ENCODE measurements around the gene HCK. TPM values are rescaled to one million over a fixed set of nuclear protein-coding genes. Genes with fewer than 3 reads are reported as not detected.

The HCK gene
- total RNA-seq, 4 donors from 2014 or later: 7.0 to 10.2 (median 8.7) TPM

GRCh38 chr20:32007787-32008616 lies 44.0 kb upstream of the HCK start:
- WGBS, 2 donors: 40 to 45% methylated on average over 10 of the region's 10 CpGs

GRCh38 chr20:32009564-32009963 lies 42.5 kb upstream of the HCK start:
- intact Hi-C loops (cut with DNase I; ENCODE audit: low total_unique reads): no loop called here
- DNase-seq (ENCODE audit: low spot score in 2 of 2): no peak
- H3K4me3 ChIP-seq (ENCODE audit: low read depth, poor library complexity, severe bottlenecking): no peak overlapping the region
- 82 to 84% methylated on average over 7 of the region's 7 CpGs for WGBS, 2 donors
- TF ChIP-seq CTCF (IDR thresholded peaks at IDR 0.05): no peak
- TF ChIP-seq POLR2A (IDR thresholded peaks at IDR 0.05): no peak

More at GRCh38 chr20:32007787-32008616, 44.0 kb upstream of the HCK start:
- intact Hi-C loops (cut with DNase I; ENCODE audit: low total_unique reads): no loop called here
- TF ChIP-seq POLR2A (IDR thresholded peaks at IDR 0.05): no peak
- no peak for TF ChIP-seq CTCF (IDR thresholded peaks at IDR 0.05)
- no peak overlapping the region for H3K4me3 ChIP-seq (ENCODE audit: low read depth, poor library complexity, severe bottlenecking)
- no peak for DNase-seq (ENCODE audit: low spot score in 2 of 2)

- DNase-seq (ENCODE audit: low spot score in 2 of 2): no peak
- no peak within 1 kb of the TSS for H3K4me3 ChIP-seq (ENCODE audit: low read depth, poor library complexity, severe bottlenecking)
- WGBS, 2 donors: 47 to 54% methylated on average over 2 of the region's 2 CpGs
- intact Hi-C loops (cut with DNase I; ENCODE audit: low total_unique reads): no loop called here
- TF ChIP-seq POLR2A (IDR thresholded peaks at IDR 0.05): no peak
- no peak for TF ChIP-seq CTCF (IDR thresholded peaks at IDR 0.05)
Measured at GRCh38 chr20:32010101-32010500, 41.9 kb upstream of the HCK start, which contains the start of gene CCM2L. Gene CCM2L, plus strand, starts transcription at chr20:32010438. Its CDS starts 17 bp downstream, at chr20:32010455.

GRCh38 chr20:32010666-32011065 lies 41.4 kb upstream of the HCK start:
- no peak for TF ChIP-seq POLR2A (IDR thresholded peaks at IDR 0.05)
- no peak for TF ChIP-seq CTCF (IDR thresholded peaks at IDR 0.05)
- intact Hi-C loops (cut with DNase I; ENCODE audit: low total_unique reads): no loop called here
- 26 to 35% methylated on average over 7 to 8 of the region's 8 CpGs for WGBS, 2 donors

GRCh38 chr20:32012159-32012688 lies 39.8 kb upstream of the HCK start:
- WGBS, 2 donors: 63 to 79% methylated on average over 5 of the region's 5 CpGs
- TF ChIP-seq POLR2A (IDR thresholded peaks at IDR 0.05): no peak
- TF ChIP-seq CTCF (IDR thresholded peaks at IDR 0.05): no peak
- intact Hi-C loops (cut with DNase I; ENCODE audit: low total_unique reads): no loop called here
- no peak for DNase-seq (ENCODE audit: low spot score in 2 of 2)
- no peak overlapping the region for H3K4me3 ChIP-seq (ENCODE audit: low read depth, poor library complexity, severe bottlenecking)

More at GRCh38 chr20:32010666-32011065, 41.4 kb upstream of the HCK start:
- DNase-seq (ENCODE audit: low spot score in 2 of 2): no peak
- H3K4me3 ChIP-seq (ENCODE audit: low read depth, poor library complexity, severe bottlenecking): no peak overlapping the region

Measured in lower leg skin (tissue), 4 donors.